Measurements from ENCODE around the gene FAM13C.

- TF ChIP-seq TAF1 (IDR thresholded peaks at IDR 0.05; ENCODE audit: low read depth, low read length) (no peak), SPI1 (IDR thresholded peaks at IDR 0.05; ENCODE audit: low read depth, low read length) (no peak)
Measured at GRCh38 chr10:59393349-59393748, 31.0 kb upstream of the FAM13C start.

Data from GM12891 (cell line).